ENCODE measurements around the gene RAI1. TPM values are rescaled to one million over a fixed set of nuclear protein-coding genes. Genes with fewer than 3 reads are reported as not detected.

RAI1 gene
- total RNA-seq, 1 donor from 2014 or later = 24.7 TPM

GRCh38 chr17:17771498-17772201, 90.4 kb downstream of the RAI1 start:
- Histone ChIP-seq H3K27ac (no peak overlapping the region), H3K4me1 (peaks cover 3% of the 10 kb centered on the region in 2 donors), H3K9me3 (no peaks in the 10 kb centered on the region), H3K4me3 (no peak overlapping the region), H3K36me3 (no peaks in the 10 kb centered on the region), H3K27me3 (no peaks in the 10 kb centered on the region)
- no peak for TF ChIP-seq CTCF (IDR thresholded peaks at IDR 0.05)
- no peak for DNase-seq (ENCODE audit: low spot score in 2 of 2)
- intact Hi-C loops (cut with DNase I) = no loop called here

GRCh38 chr17:17772231-17772630, 91.0 kb downstream of the RAI1 start:
- H3K4me1 ChIP-seq = peaks cover 3% of the 10 kb centered on the region in 2 donors

GRCh38 chr17:17774009-17774881, 93.0 kb downstream of the RAI1 start:
- Histone ChIP-seq H3K27ac (peak overlapping the region; percentile 59 to 70), H3K27me3 (no peaks in the 10 kb centered on the region), H3K4me1 (peaks cover 3% of the 10 kb centered on the region in 2 donors), H3K9me3 (no peaks in the 10 kb centered on the region), H3K36me3 (no peaks in the 10 kb centered on the region), H3K4me3 (peak overlapping the region in 1 of 2 donors; percentile 21)
- no peak for DNase-seq (ENCODE audit: low spot score in 2 of 2)
- intact Hi-C loops (cut with DNase I) = no loop called here
- TF ChIP-seq CTCF (IDR thresholded peaks at IDR 0.05) = peak in 2 of 3 experiments; percentile 9 to 53

More at GRCh38 chr17:17772231-17772630, 91.0 kb downstream of the RAI1 start:
- TF ChIP-seq CTCF (IDR thresholded peaks at IDR 0.05) = no peak
- DNase-seq (ENCODE audit: low spot score in 2 of 2) = no peak
- Histone ChIP-seq H3K36me3 (no peaks in the 10 kb centered on the region), H3K27me3 (no peaks in the 10 kb centered on the region), H3K27ac (no peak overlapping the region), H3K9me3 (no peaks in the 10 kb centered on the region), H3K4me3 (no peak overlapping the region)
- intact Hi-C loops (cut with DNase I) = no loop called here

- no peaks in the 10 kb centered on the region for H3K9me3 ChIP-seq
- no peaks in the 10 kb centered on the region for H3K36me3 ChIP-seq
- no peak overlapping the region for H3K4me3 ChIP-seq
- TF ChIP-seq CTCF (IDR thresholded peaks at IDR 0.05) = no peak
- no peak overlapping the region for H3K27ac ChIP-seq
- no peak for DNase-seq (ENCODE audit: low spot score in 2 of 2)
- intact Hi-C loops (cut with DNase I) = no loop called here
- peaks cover 4 to 11% of the 10 kb centered on the region in 2 donors for H3K4me1 ChIP-seq
- no peaks in the 10 kb centered on the region for H3K27me3 ChIP-seq
These were observed 95.6 kb downstream of the RAI1 start for GRCh38 chr17:17776889-17777288.

GRCh38 chr17:17778308-17779014, 97.2 kb downstream of the RAI1 start:
- no peak overlapping the region for H3K4me3 ChIP-seq
- intact Hi-C loops (cut with DNase I) = no loop called here
- H3K9me3 ChIP-seq = no peaks in the 10 kb centered on the region
- DNase-seq (ENCODE audit: low spot score in 2 of 2) = no peak
- no peaks in the 10 kb centered on the region for H3K27me3 ChIP-seq
- H3K27ac ChIP-seq = peak overlapping the region; percentile 1 to 49
- no peaks in the 10 kb centered on the region for H3K36me3 ChIP-seq
- peaks cover 7 to 17% of the 10 kb centered on the region in 2 donors for H3K4me1 ChIP-seq
- no peak for TF ChIP-seq CTCF (IDR thresholded peaks at IDR 0.05)
